ENCODE measurements around the gene CLDN14.

CLDN14 gene

DNA sequence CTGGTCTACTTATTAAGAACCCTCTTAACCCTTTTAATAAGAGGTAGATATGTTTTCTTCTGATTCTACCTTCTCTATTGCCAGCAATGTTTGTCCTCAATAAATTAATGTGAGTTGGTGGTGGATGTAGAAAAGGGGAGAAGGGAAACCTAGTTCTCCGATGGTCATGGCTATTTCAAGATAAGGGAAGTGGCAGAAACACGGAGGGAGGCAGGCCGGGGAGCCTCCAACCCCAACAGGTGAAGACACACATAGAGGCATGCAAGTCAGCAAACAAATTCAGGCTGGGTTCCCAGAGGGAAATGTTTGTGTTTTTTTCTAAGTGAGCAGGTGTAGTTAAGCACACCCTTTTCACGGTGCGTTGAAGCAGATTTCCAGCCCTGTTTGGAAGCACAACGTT lies 31.0 kb upstream of the CLDN14 start:
- Histone ChIP-seq H3K4me3 (ENCODE audit: low read length) (no peak overlapping the region), H3K36me3 (replicated peaks; ENCODE audit: insufficient read depth, low read length) (no peaks in the 10 kb centered on the region), H4K20me1 (ENCODE audit: insufficient read depth, low read length) (no peaks in the 10 kb centered on the region), H3F3A (ENCODE audit: insufficient read depth, low read length) (no peaks in the 10 kb centered on the region; the same call in 1 of the 2 replicates), H3K4me1 (ENCODE audit: low read length) (peaks cover 23% of the 10 kb centered on the region), H3K79me2 (ENCODE audit: low read length) (no peaks in the 10 kb centered on the region), H3K27me3 (replicated peaks; ENCODE audit: insufficient read depth, low read length) (no peaks in the 10 kb centered on the region), H3K4me2 (ENCODE audit: low read depth, low read length) (no peak overlapping the region), H3K9me2 (replicated peaks; ENCODE audit: insufficient read depth, low read length) (no peaks in the 10 kb centered on the region), H3K9me3 (replicated peaks; ENCODE audit: insufficient read depth, low read length) (no peaks in the 10 kb centered on the region), H3K9ac (ENCODE audit: low read length) (no peak overlapping the region), H3K27ac (ENCODE audit: low read length) (no peak overlapping the region), H2AFZ (ENCODE audit: low read length) (no peak overlapping the region)
- DNase-seq, result no peak
- TF ChIP-seq, protein P1, sequence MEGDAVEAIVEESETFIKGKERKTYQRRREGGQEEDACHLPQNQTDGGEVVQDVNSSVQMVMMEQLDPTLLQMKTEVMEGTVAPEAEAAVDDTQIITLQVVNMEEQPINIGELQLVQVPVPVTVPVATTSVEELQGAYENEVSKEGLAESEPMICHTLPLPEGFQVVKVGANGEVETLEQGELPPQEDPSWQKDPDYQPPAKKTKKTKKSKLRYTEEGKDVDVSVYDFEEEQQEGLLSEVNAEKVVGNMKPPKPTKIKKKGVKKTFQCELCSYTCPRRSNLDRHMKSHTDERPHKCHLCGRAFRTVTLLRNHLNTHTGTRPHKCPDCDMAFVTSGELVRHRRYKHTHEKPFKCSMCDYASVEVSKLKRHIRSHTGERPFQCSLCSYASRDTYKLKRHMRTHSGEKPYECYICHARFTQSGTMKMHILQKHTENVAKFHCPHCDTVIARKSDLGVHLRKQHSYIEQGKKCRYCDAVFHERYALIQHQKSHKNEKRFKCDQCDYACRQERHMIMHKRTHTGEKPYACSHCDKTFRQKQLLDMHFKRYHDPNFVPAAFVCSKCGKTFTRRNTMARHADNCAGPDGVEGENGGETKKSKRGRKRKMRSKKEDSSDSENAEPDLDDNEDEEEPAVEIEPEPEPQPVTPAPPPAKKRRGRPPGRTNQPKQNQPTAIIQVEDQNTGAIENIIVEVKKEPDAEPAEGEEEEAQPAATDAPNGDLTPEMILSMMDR (IDR thresholded peaks at IDR 0.05; ENCODE audit: low read length), result no peak
- TF ChIP-seq EZH2phosphoT487 (IDR thresholded peaks at IDR 0.05; ENCODE audit: low read length) (no peak), EZH2 (optimal IDR thresholded peaks at IDR 0.05; ENCODE audit: low read depth, low read length) (no peak)

DNA sequence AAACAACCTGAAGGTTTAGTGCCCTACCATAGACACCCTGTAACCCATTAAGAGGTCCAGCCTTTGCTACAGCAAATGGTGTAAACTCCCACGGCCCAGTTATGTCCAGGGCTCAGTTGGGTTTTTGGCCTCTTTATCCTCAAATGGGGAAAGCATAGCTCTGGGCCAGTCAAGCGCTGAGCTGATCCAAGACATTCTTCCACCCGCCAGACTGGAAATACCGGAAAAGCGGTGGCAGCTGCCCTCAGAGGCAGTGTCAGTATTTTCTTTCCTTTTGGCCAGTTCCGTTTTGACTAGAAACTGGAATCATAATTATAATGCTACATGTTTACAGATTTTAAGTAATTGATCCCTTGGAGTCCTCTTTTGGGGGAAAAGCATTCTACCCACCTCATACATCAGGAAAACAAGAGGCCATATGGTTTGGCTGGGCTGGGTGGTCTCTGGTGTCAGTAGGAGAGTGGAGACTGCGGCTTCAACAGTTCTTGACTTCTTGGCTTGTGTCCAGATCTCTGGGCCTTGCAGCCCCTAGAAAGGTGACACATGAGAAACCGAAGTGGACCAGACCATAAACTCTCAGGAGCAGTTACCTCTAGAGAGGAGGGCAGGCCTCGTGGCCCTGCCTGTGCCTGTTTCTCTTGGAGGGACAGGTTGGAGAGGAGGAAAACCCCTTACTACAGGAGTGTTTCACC lies 30.2 kb upstream of the CLDN14 start:
- no peak for DNase-seq
- H3K27me3 ChIP-seq (replicated peaks; ENCODE audit: insufficient read depth, low read length), result no peaks in the 10 kb centered on the region
- H3K9me2 ChIP-seq (replicated peaks; ENCODE audit: insufficient read depth, low read length), result no peaks in the 10 kb centered on the region
- H3K9me3 ChIP-seq (replicated peaks; ENCODE audit: insufficient read depth, low read length), result no peaks in the 10 kb centered on the region
- H3K4me3 ChIP-seq (ENCODE audit: low read length), result no peak overlapping the region
- H3K4me2 ChIP-seq (ENCODE audit: low read depth, low read length), result no peak overlapping the region
- H4K20me1 ChIP-seq (ENCODE audit: insufficient read depth, low read length), result no peaks in the 10 kb centered on the region
- H3K9ac ChIP-seq (ENCODE audit: low read length), result no peak overlapping the region
- no peak for TF ChIP-seq EZH2phosphoT487 (IDR thresholded peaks at IDR 0.05; ENCODE audit: low read length)
- TF ChIP-seq EZH2 (optimal IDR thresholded peaks at IDR 0.05; ENCODE audit: low read depth, low read length), result no peak
- TF ChIP-seq, protein P1 (IDR thresholded peaks at IDR 0.05; ENCODE audit: low read length), result no peak
- H3F3A ChIP-seq (ENCODE audit: insufficient read depth, low read length), result no peaks in the 10 kb centered on the region; the same call in 1 of the 2 replicates
- H3K27ac ChIP-seq (ENCODE audit: low read length), result no peak overlapping the region
- H3K4me1 ChIP-seq (ENCODE audit: low read length), result peaks cover 28% of the 10 kb centered on the region
- H2AFZ ChIP-seq (ENCODE audit: low read length), result no peak overlapping the region
- H3K36me3 ChIP-seq (replicated peaks; ENCODE audit: insufficient read depth, low read length), result no peaks in the 10 kb centered on the region
- H3K79me2 ChIP-seq (ENCODE audit: low read length), result no peaks in the 10 kb centered on the region

DNA sequence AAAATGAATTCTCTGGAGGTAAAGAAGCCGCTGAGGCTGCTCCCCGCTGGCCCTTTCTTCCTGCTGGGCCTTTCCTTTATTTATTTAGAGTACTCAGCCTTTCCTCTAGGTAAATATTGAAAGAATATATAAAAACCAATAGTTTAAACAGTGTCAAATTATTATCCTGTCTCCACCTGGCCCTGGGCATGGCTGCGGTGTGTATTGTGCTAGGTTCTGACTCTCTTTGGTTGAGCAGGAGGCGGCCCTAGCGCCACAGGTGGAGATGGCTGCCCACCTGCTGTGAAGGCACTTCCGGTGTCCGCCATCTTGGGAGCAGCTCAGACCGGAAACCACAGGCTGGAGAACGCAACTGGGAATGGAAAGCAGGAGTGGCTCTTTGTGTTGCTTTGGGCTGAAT lies 29.0 kb upstream of the CLDN14 start:
- Histone ChIP-seq H2AFZ (ENCODE audit: low read length) (no peak overlapping the region), H3K9me2 (replicated peaks; ENCODE audit: insufficient read depth, low read length) (no peaks in the 10 kb centered on the region), H3K9ac (ENCODE audit: low read length) (no peak overlapping the region), H3K4me1 (ENCODE audit: low read length) (peaks cover 31% of the 10 kb centered on the region), H4K20me1 (ENCODE audit: insufficient read depth, low read length) (no peaks in the 10 kb centered on the region), H3K27ac (ENCODE audit: low read length) (no peak overlapping the region), H3K36me3 (replicated peaks; ENCODE audit: insufficient read depth, low read length) (no peaks in the 10 kb centered on the region), H3K4me3 (ENCODE audit: low read length) (no peak overlapping the region), H3K9me3 (replicated peaks; ENCODE audit: insufficient read depth, low read length) (no peaks in the 10 kb centered on the region), H3K4me2 (ENCODE audit: low read depth, low read length) (no peak overlapping the region), H3K27me3 (replicated peaks; ENCODE audit: insufficient read depth, low read length) (no peaks in the 10 kb centered on the region), H3F3A (ENCODE audit: insufficient read depth, low read length) (no peaks in the 10 kb centered on the region; the same call in 1 of the 2 replicates), H3K79me2 (ENCODE audit: low read length) (no peaks in the 10 kb centered on the region)
- TF ChIP-seq, protein P1 (IDR thresholded peaks at IDR 0.05; ENCODE audit: low read length), result no peak
- DNase-seq, result no peak
